Neural cell (in vitro differentiated cells): ENCODE measurements around the gene GTPBP4. TPM values are rescaled to one million over a fixed set of nuclear protein-coding genes. Genes with fewer than 3 reads are reported as not detected.
"Not testable (repeated sequence)": the region's sequence is repeated elsewhere in the genome, so short reads cannot be mapped to it uniquely, and the experiment has no call there.

Experiments used
- H2AFZ ChIP-seq: fragments of 200-600, 300-800 bp; sonication (generic), shearing (Covaris generic); 2 replicates; pipeline ENCODE4 v1.6.0; 2014; ENCODE audit warnings: low read depth, mild to moderate bottlenecking, antibody characterized with exemption, low read length, moderate library complexity
- H3F3A ChIP-seq: fragments of 200-600 bp; shearing (Covaris generic); 2 replicates; pipeline ENCODE4 v1.6.1; 2016; ENCODE audit warnings: mild to moderate bottlenecking, moderate library complexity, mixed read lengths, antibody characterized with exemption, low read length; ENCODE audit not compliant: insufficient read depth, poor library complexity, severe bottlenecking
- H3K27ac ChIP-seq: fragments of 200-600, 300-800 bp; sonication (generic), shearing (Covaris generic); 2 replicates; pipeline ENCODE4 v1.5.1; 2014; ENCODE audit warnings: mild to moderate bottlenecking, low read length, moderate library complexity
- H3K27me3 ChIP-seq: fragments of 300-800, 200-600 bp; sonication (generic), shearing (Covaris generic); 2 replicates; pipeline ENCODE4 v1.6.0; 2014; ENCODE audit warnings: mild to moderate bottlenecking, low read depth, low read length, moderate library complexity; ENCODE audit not compliant: insufficient read depth
- H3K36me3 ChIP-seq: fragments of 300-800, 200-600 bp; sonication (generic), shearing (Covaris generic); 2 replicates; pipeline ENCODE4 v1.5.1; 2014; ENCODE audit warnings: mild to moderate bottlenecking, antibody characterized with exemption, low read length, moderate library complexity; ENCODE audit not compliant: insufficient read depth
- H3K4me2 ChIP-seq: fragments of 300-800, 200-600 bp; sonication (generic), shearing (Covaris generic); 2 replicates; pipeline ENCODE4 v1.6.0; 2014; ENCODE audit warnings: mild to moderate bottlenecking, low read length
- H3K4me3 ChIP-seq: fragments of 300-800, 200-600 bp; sonication (generic), shearing (Covaris generic); 2 replicates; pipeline ENCODE4 v1.5.1; 2014; ENCODE audit warnings: mild to moderate bottlenecking, low read length, moderate library complexity
- H3K79me2 ChIP-seq: fragments of 200-600 bp; shearing (Covaris generic); replicated peaks from 2 replicates; pipeline ENCODE4 v1.6.0; 2014; ENCODE audit warnings: mild to moderate bottlenecking, low read length, moderate library complexity; ENCODE audit not compliant: insufficient read depth
- H3K9ac ChIP-seq: fragments of 300-800, 200-600 bp; sonication (generic), shearing (Covaris generic); 2 replicates; pipeline ENCODE4 v1.6.1; 2016; ENCODE audit warnings: mild to moderate bottlenecking, low read length, mixed read lengths
- H3K9me2 ChIP-seq: fragments of 200-600 bp; shearing (Covaris generic); 2 replicates; pipeline ENCODE4 v1.6.1; 2016; ENCODE audit warnings: mild to moderate bottlenecking, low read length, mixed read lengths; ENCODE audit not compliant: insufficient read depth
- H3K9me3 ChIP-seq: fragments of 200-600, 300-800 bp; sonication (generic), shearing (Covaris generic); 2 replicates; pipeline ENCODE4 v1.6.1; 2016; ENCODE audit warnings: mild to moderate bottlenecking, mixed run types, low read length, moderate library complexity, mixed read lengths
- H4K20me1 ChIP-seq: fragments of 200-600 bp; shearing (Covaris generic); 2 replicates; pipeline ENCODE4 v1.6.1; 2016; ENCODE audit warnings: mild to moderate bottlenecking, mixed run types; ENCODE audit not compliant: insufficient read depth
- CTCF ChIP-seq: fragments of 450-650 bp; IDR thresholded peaks from 2 replicates; pipeline ENCODE4 v1.5.1; 2014; ENCODE audit warnings: antibody characterized with exemption, mild to moderate bottlenecking, moderate library complexity; ENCODE audit not compliant: poor library complexity, severe bottlenecking
- EP300 ChIP-seq: fragments of 450-650 bp; conservative IDR thresholded peaks from 2 replicates; pipeline ENCODE4 v1.6.1; 2014; ENCODE audit warnings: antibody characterized with exemption, mild to moderate bottlenecking, moderate library complexity; ENCODE audit not compliant: poor library complexity, severe bottlenecking
- EZH2 ChIP-seq: fragments of 200-600, 300-800 bp; shearing (Covaris generic), sonication (generic); IDR thresholded peaks from 2 replicates; pipeline ENCODE4 v1.6.1; 2014; ENCODE audit warnings: antibody characterized with exemption, low read length, borderline replicate concordance, mild to moderate bottlenecking; ENCODE audit not compliant: insufficient read depth, poor library complexity, severe bottlenecking
- MXI1 ChIP-seq: fragments of 450-650 bp; conservative IDR thresholded peaks from 2 replicates; pipeline ENCODE4 v1.6.1; 2014; ENCODE audit warnings: antibody characterized with exemption, mild to moderate bottlenecking; ENCODE audit not compliant: poor library complexity, severe bottlenecking
- POLR2AphosphoS5 ChIP-seq: IDR thresholded peaks from 2 replicates; pipeline ENCODE4 v1.6.1; 2012
- RAD21 ChIP-seq: fragments of 450-650 bp; conservative IDR thresholded peaks from 2 replicates; pipeline ENCODE4 v1.6.1; 2014; ENCODE audit warnings: antibody characterized with exemption, mild to moderate bottlenecking, moderate library complexity
- REST ChIP-seq: IDR thresholded peaks from 2 replicates; pipeline ENCODE4 v1.6.1; 2012; ENCODE audit warnings: borderline replicate concordance
- SMC3 ChIP-seq: fragments of 450-650 bp; conservative IDR thresholded peaks from 2 replicates; pipeline ENCODE4 v1.6.1; 2014; ENCODE audit warnings: antibody characterized with exemption, mild to moderate bottlenecking, moderate library complexity; ENCODE audit not compliant: poor library complexity
- TAF1 ChIP-seq: IDR thresholded peaks from 2 replicates; pipeline ENCODE4 v1.6.1; 2012; ENCODE audit warnings: low read depth
- polyA plus RNA-seq: library from polyadenylated mRNA; depleted of rRNA; stranded (reverse); fragments of >200 nt; gene quantifications from 2 replicates; pipeline ENCODE4 v1.2.3, GENCODE V29; 2014

Gene GTPBP4
- polyA plus RNA-seq, 1 donor from 2014 or later, result 32.7 TPM

- TF ChIP-seq REST (no peak), MXI1 (no peak)
- Histone ChIP-seq H3K79me2 (peaks cover 21% of the 10 kb centered on the region), H2AFZ (no peak overlapping the region), H4K20me1 (no peaks in the 10 kb centered on the region), H3K9me3 (no peaks in the 10 kb centered on the region), H3F3A (no peaks in the 10 kb centered on the region), H3K9ac (no peak overlapping the region), H3K4me2 (no peak overlapping the region), H3K36me3 (no peaks in the 10 kb centered on the region), H3K27me3 (no peaks in the 10 kb centered on the region), H3K27ac (no peak overlapping the region), H3K4me3 (no peak overlapping the region), H3K9me2 (no peaks in the 10 kb centered on the region)
Observed at GRCh38 chr10:1064964-1065247, 76.7 kb downstream of the GTPBP4 start.

- H3K36me3 ChIP-seq, H3K4me2 ChIP-seq, H4K20me1 ChIP-seq, H3K9ac ChIP-seq, H3K27me3 ChIP-seq, H3F3A ChIP-seq, H3K9me2 ChIP-seq, H2AFZ ChIP-seq, H3K27ac ChIP-seq, H3K79me2 ChIP-seq, H3K4me3 ChIP-seq, H3K9me3 ChIP-seq: not testable (repeated sequence)
Observed at GRCh38 chr10:1066734-1067133, 78.5 kb downstream of the GTPBP4 start.

GRCh38 chr10:1068380-1069361, 80.4 kb downstream of the GTPBP4 start:
- Histone ChIP-seq H3K27me3 (no peaks in the 10 kb centered on the region), H3K4me2 (no peak overlapping the region), H3K9me2 (no peaks in the 10 kb centered on the region), H3F3A (no peaks in the 10 kb centered on the region), H3K4me3 (no peak overlapping the region), H3K36me3 (peaks cover 1% of the 10 kb centered on the region), H3K9ac (no peak overlapping the region), H3K27ac (no peak overlapping the region), H3K79me2 (no peaks in the 10 kb centered on the region), H2AFZ (no peak overlapping the region), H4K20me1 (no peaks in the 10 kb centered on the region), H3K9me3 (no peaks in the 10 kb centered on the region)
- TF ChIP-seq REST (no peak), EZH2 (no peak), POLR2AphosphoS5 (no peak), MXI1 (no peak), TAF1 (no peak), EP300 (no peak), RAD21 (no peak), SMC3 (no peak), CTCF (no peak)
